IPS-11a (cell line): ENCODE measurements around the gene RIPK4.
"Not testable (repeated sequence)": the region's sequence is repeated elsewhere in the genome, so short reads cannot be mapped to it uniquely, and the experiment has no call there.

ENCODE experiments used
- H3K4me3 ChIP-seq: one replicate; pipeline ENCODE4 v1.5.1; 2013; ENCODE audit warnings: low read depth, low read length, control low read depth

The RIPK4 gene

GRCh38 chr21:41740604-41741252 lies 26.1 kb downstream of the RIPK4 start:
- no peak overlapping the region for H3K4me3 ChIP-seq

- H3K4me3 ChIP-seq, result no peak overlapping the region
Measured at GRCh38 chr21:41739936-41740335, 26.9 kb downstream of the RIPK4 start.

GRCh38 chr21:41739011-41739410 lies 27.8 kb downstream of the RIPK4 start:
- H3K4me3 ChIP-seq, result no peak overlapping the region

GRCh38 chr21:41737651-41738324 lies 29.1 kb downstream of the RIPK4 start:
- H3K4me3 ChIP-seq, result no peak overlapping the region

- no peak overlapping the region for H3K4me3 ChIP-seq
Measured at GRCh38 chr21:41736423-41736822, 30.4 kb downstream of the RIPK4 start.

- H3K4me3 ChIP-seq, result no peak overlapping the region
Measured at GRCh38 chr21:41733951-41734689, 32.7 kb downstream of the RIPK4 start.

- H3K4me3 ChIP-seq, result no peak overlapping the region
Measured at GRCh38 chr21:41731081-41731480, 35.8 kb downstream of the RIPK4 start.

- H3K4me3 ChIP-seq, result no peak overlapping the region
Measured at GRCh38 chr21:41730367-41730765, 36.5 kb downstream of the RIPK4 start.

GRCh38 chr21:41729701-41730366 lies 37.0 kb downstream of the RIPK4 start:
- H3K4me3 ChIP-seq, result no peak overlapping the region

- no peak overlapping the region for H3K4me3 ChIP-seq
Measured at GRCh38 chr21:41727784-41728763, 38.8 kb downstream of the RIPK4 start.

- H3K4me3 ChIP-seq, result no peak overlapping the region
Measured at GRCh38 chr21:41726970-41727783, 39.7 kb downstream of the RIPK4 start.

GRCh38 chr21:41726630-41726969 lies 40.3 kb downstream of the RIPK4 start:
- H3K4me3 ChIP-seq, result no peak overlapping the region

- no peak overlapping the region for H3K4me3 ChIP-seq
Measured at GRCh38 chr21:41726058-41726558, 40.7 kb downstream of the RIPK4 start.

- no peak overlapping the region for H3K4me3 ChIP-seq
Measured at GRCh38 chr21:41725421-41726031, 41.3 kb downstream of the RIPK4 start.

- not testable (repeated sequence) for H3K4me3 ChIP-seq
Measured at GRCh38 chr21:41723835-41724234, 43.0 kb downstream of the RIPK4 start.

GRCh38 chr21:41722052-41723018 lies 44.5 kb downstream of the RIPK4 start:
- H3K4me3 ChIP-seq, result no peak overlapping the region

GRCh38 chr21:41720250-41720649 lies 46.6 kb downstream of the RIPK4 start:
- H3K4me3 ChIP-seq, result no peak overlapping the region

- H3K4me3 ChIP-seq, result no peak overlapping the region
Measured at GRCh38 chr21:41719691-41720090, 47.2 kb downstream of the RIPK4 start.
